WTC11 (cell line): ENCODE data around the gene CYP26A1. TPM values are rescaled to one million over a fixed set of nuclear protein-coding genes. Genes with fewer than 3 reads are reported as not detected.

Experiments
- ATAC-seq: fragments of 200-7000 bp; cut with Tn5 transposase; 2 replicates; pipeline ENCODE4 v1.10.0; 2021; ENCODE audit warnings: mild to moderate bottlenecking, moderate library complexity
- CTCF ChIA-PET: fragments of 300-600 bp; sonication (Branson Sonifier 250); formaldehyde crosslinking; loops from one replicate; lab custom pipeline; 2021; ENCODE audit warnings: antibody characterized with exemption; lab: Charles Lee
- POLR2A ChIA-PET: fragments of 350-600 bp; sonication (Branson Sonifier 250); formaldehyde crosslinking; loops from one replicate; lab custom pipeline; 2021; ENCODE audit warnings: antibody characterized with exemption; lab: Charles Lee
- DNase-seq: peaks from one replicate; pipeline ENCODE4 v3.0.0; 2021; ENCODE audit warnings: low spot score
- H3K27ac Mint-ChIP-seq: 2 replicates; pipeline ENCODE4 v1.8.0; 2021; ENCODE audit warnings: mixed read lengths
- H3K27me3 Mint-ChIP-seq: 2 replicates; pipeline ENCODE4 v1.8.0; 2021; ENCODE audit warnings: low read depth, mild to moderate bottlenecking, moderate library complexity, mixed read lengths
- H3K36me3 Mint-ChIP-seq: 2 replicates; pipeline ENCODE4 v1.8.0; 2021; ENCODE audit warnings: mixed read lengths
- H3K4me1 Mint-ChIP-seq: 2 replicates; pipeline ENCODE4 v1.8.0; 2022; ENCODE audit warnings: mixed read lengths
- H3K4me3 Mint-ChIP-seq: 2 replicates; pipeline ENCODE4 v1.8.0; 2021; ENCODE audit warnings: mild to moderate bottlenecking, moderate library complexity, mixed read lengths
- H3K9me3 Mint-ChIP-seq: 2 replicates; pipeline ENCODE4 v1.8.0; 2021; ENCODE audit warnings: mixed read lengths
- CBFB ChIP-seq: sonication (generic); formaldehyde crosslinking; IDR thresholded peaks from 2 replicates; pipeline ENCODE4 v1.8.1; 2022; ENCODE audit warnings: mild to moderate bottlenecking, low read depth, missing genetic modification reagents
- ELF4 ChIP-seq: sonication (generic); formaldehyde crosslinking; IDR thresholded peaks from 2 replicates; pipeline ENCODE4 v1.8.1; 2022; ENCODE audit warnings: low read depth, mild to moderate bottlenecking, moderate library complexity, missing genetic modification reagents
- EMX1 ChIP-seq: fragments of 250-450 bp; sonication (Bioruptor Pico); IDR thresholded peaks from 2 replicates; pipeline ENCODE4 v1.8.0; 2021; ENCODE audit warnings: mild to moderate bottlenecking
- FOXP1 ChIP-seq: sonication (generic); formaldehyde crosslinking; IDR thresholded peaks from 2 replicates; pipeline ENCODE4 v1.8.0; 2022; ENCODE audit warnings: missing genetic modification reagents, mild to moderate bottlenecking, moderate library complexity, borderline replicate concordance
- IRF2 ChIP-seq: sonication (generic); formaldehyde crosslinking; IDR thresholded peaks from 2 replicates; pipeline ENCODE4 v1.8.0; 2022; ENCODE audit warnings: low read depth, missing genetic modification reagents, borderline replicate concordance
- JUN ChIP-seq: sonication (generic); formaldehyde crosslinking; IDR thresholded peaks from 2 replicates; pipeline ENCODE4 v1.8.0; 2023; ENCODE audit warnings: mild to moderate bottlenecking, missing genetic modification reagents
- NR3C1 ChIP-seq: sonication (generic); formaldehyde crosslinking; conservative IDR thresholded peaks from 2 replicates; pipeline ENCODE4 v1.8.1; 2023; ENCODE audit warnings: low read depth, mild to moderate bottlenecking, missing genetic modification reagents
- RELA ChIP-seq: sonication (generic); formaldehyde crosslinking; IDR thresholded peaks from 2 replicates; pipeline ENCODE4 v1.8.1; 2022; ENCODE audit warnings: missing genetic modification reagents, mild to moderate bottlenecking, borderline replicate concordance
- SOX15 ChIP-seq: fragments of 250-450 bp; sonication (Bioruptor Pico); IDR thresholded peaks from 2 replicates; pipeline ENCODE4 v1.9.0; 2021; ENCODE audit warnings: mild to moderate bottlenecking
- SP1 ChIP-seq: sonication (generic); formaldehyde crosslinking; conservative IDR thresholded peaks from 2 replicates; pipeline ENCODE4 v1.8.1; 2022; ENCODE audit warnings: missing genetic modification reagents
- TCF7 ChIP-seq: sonication (generic); formaldehyde crosslinking; IDR thresholded peaks from 2 replicates; pipeline ENCODE4 v1.8.0; 2022; ENCODE audit warnings: mild to moderate bottlenecking, low read depth, missing genetic modification reagents, moderate library complexity
- ZNF121 ChIP-seq: sonication (generic); formaldehyde crosslinking; IDR thresholded peaks from 2 replicates; pipeline ENCODE4 v1.8.0; 2023; ENCODE audit warnings: missing genetic modification reagents
- ZNF138 ChIP-seq: sonication (generic); formaldehyde crosslinking; conservative IDR thresholded peaks from 2 replicates; pipeline ENCODE4 v1.8.1; 2022; ENCODE audit warnings: mild to moderate bottlenecking, moderate library complexity, missing genetic modification reagents
- ZNF232 ChIP-seq: sonication (generic); formaldehyde crosslinking; IDR thresholded peaks from 2 replicates; pipeline ENCODE4 v1.8.0; 2022; ENCODE audit warnings: mild to moderate bottlenecking, missing genetic modification reagents
- ZNF416 ChIP-seq: fragments of 250-450 bp; sonication (Bioruptor Pico); IDR thresholded peaks from 2 replicates; pipeline ENCODE4 v1.9.0; 2021; ENCODE audit warnings: mild to moderate bottlenecking, inconsistent platforms
- ZNF423 ChIP-seq: fragments of 250-450 bp; sonication (Bioruptor Pico); IDR thresholded peaks from 2 replicates; pipeline ENCODE4 v2.1.2; 2022; ENCODE audit warnings: mild to moderate bottlenecking, moderate library complexity
- total RNA-seq: library from RNA; stranded (reverse); gene quantifications from 3 replicates; pipeline ENCODE4 v1.2.3, GENCODE V29; 2021
- TF ChIP-seq, protein P1 (sequence below): fragments of 250-450 bp; sonication (Bioruptor Pico); conservative IDR thresholded peaks from 2 replicates; pipeline ENCODE4 v1.9.0; 2021; ENCODE audit warnings: mild to moderate bottlenecking
- TF ChIP-seq, protein P2 (sequence below): fragments of 250-450 bp; sonication (Bioruptor Pico); IDR thresholded peaks from 2 replicates; pipeline ENCODE4 v1.9.0; 2021; ENCODE audit warnings: moderate library complexity, mild to moderate bottlenecking, inconsistent platforms, borderline replicate concordance
- TF ChIP-seq, protein P3 (sequence below): sonication (generic); formaldehyde crosslinking; IDR thresholded peaks from 2 replicates; pipeline ENCODE4 v1.8.1; 2023; ENCODE audit warnings: mild to moderate bottlenecking, missing genetic modification reagents
- TF ChIP-seq, protein P4 (sequence below): fragments of 250-450 bp; sonication (Bioruptor Pico); IDR thresholded peaks from 2 replicates; pipeline ENCODE4 v1.9.0; 2021; ENCODE audit warnings: mild to moderate bottlenecking
- TF ChIP-seq, protein P5 (sequence below): sonication (generic); formaldehyde crosslinking; IDR thresholded peaks from 2 replicates; pipeline ENCODE4 v1.8.0; 2022; ENCODE audit warnings: missing genetic modification reagents

CYP26A1 gene
- total RNA-seq, 1 experiment from 2014 or later: 3.4 TPM

DNA sequence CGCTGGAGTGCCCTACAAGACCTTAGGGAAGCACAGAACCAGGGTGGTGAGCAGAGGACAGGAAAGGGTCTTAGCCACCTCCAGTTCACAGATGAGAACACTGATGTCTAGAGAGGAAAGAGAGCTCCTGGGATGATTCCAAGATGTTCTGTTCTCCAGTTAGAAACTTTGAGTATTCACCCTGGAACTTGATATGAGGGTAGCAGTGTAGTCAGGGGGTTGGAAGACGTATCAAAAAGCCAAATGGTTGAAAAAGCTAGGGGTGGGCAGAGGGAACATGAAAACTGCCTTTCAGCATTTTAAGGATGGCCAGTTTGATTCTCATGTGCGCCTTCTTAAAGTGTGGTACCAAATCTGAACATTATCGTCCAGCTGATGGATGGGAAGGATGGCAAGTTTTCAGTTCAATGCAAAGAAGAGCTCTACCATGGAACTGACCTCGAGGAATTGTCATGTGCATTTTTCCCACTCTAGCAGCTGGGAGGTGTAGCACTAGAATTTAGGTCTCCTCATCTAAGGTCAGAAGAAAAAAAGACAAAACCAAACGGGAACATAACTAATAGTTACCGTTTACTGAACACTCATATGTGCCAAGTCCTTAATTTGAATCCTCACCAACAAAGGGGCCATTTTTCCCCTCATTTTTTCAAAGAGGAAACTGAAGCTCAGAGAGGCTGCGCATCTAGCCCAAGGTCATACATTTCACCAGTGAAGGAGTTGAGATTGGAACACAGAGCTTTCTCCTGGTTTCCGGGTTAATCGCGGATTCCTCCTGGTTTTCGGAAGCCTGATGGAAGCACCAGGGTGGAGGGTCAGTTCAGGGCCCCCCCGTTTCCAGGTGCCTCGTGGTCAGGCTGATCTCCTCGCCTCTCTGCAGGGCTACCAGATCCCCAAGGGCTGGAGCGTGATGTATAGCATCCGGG lies 6.0 kb upstream of the CYP26A1 start:
- Mint-ChIP-seq H3K4me1 (peaks cover 53% of the 10 kb centered on the region), H3K4me3 (peak overlapping the region; percentile 69), H3K27me3 (peaks cover 99% of the 10 kb centered on the region), H3K36me3 (peaks cover 3% of the 10 kb centered on the region; the same call in 1 of the 2 replicates), H3K27ac (no peak overlapping the region), H3K9me3 (no peaks in the 10 kb centered on the region)
- POLR2A ChIA-PET: interaction anchor here (0.6 kb wide), 1 partner anchor 31 kb away, joined by 3 read pairs; no protein-coding TSS in a partner anchor
- ATAC-seq (no peak), DNase-seq (no peak)
- CTCF ChIA-PET: interaction anchor here (0.7 to 9.8 kb wide), 5 partner anchors 7 to 290 kb away, joined by 3 to 106 read pairs (median 5); partner anchors contain the start of gene CYP26A1
- TF ChIP-seq IRF2 (no peak), EMX1 (CRISPR knock-in tag) (no peak), FOXP1 (CRISPR knock-in tag) (no peak), SOX15 (no peak), JUN (no peak), CBFB (CRISPR knock-in tag) (no peak), ZNF416 (CRISPR knock-in tag) (no peak), NR3C1 (no peak), ELF4 (CRISPR knock-in tag) (no peak), ZNF121 (CRISPR knock-in tag) (no peak), RELA (CRISPR knock-in tag) (no peak), ZNF138 (CRISPR knock-in tag) (no peak)
- TF ChIP-seq, protein P1, sequence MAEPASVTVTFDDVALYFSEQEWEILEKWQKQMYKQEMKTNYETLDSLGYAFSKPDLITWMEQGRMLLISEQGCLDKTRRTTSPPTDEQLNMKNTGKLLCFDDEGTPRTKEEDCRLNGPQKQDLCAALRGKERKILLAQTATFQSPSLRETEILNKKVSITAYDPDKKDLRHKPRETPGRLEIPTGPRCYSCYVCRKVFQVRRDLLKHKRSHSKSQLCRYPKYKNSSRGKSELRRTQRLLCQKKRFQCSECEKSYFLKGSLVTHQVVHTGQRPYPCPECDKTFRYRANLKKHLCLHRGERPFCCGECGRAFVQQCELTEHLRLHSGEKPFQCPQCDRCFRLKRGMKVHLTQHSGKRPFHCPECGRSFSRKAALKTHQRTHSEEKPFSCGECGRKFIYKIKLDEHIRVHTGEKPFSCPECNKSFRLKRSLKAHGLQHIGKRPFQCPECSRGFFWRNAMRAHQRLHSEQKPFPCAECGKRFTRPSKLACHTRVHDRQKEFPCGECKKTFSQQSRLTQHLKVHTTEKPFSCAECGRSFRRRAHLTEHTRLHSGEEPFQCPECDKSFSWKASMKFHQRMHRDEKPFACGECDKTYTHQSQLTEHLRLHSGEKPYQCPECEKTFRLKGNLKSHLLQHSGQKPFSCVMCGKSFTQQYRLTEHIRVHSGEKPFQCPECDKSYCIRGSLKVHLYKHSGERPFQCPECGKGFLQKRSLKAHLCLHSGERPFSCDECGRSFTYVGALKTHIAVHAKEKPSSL (CRISPR knock-in tag): no peak
- TF ChIP-seq, protein P2, sequence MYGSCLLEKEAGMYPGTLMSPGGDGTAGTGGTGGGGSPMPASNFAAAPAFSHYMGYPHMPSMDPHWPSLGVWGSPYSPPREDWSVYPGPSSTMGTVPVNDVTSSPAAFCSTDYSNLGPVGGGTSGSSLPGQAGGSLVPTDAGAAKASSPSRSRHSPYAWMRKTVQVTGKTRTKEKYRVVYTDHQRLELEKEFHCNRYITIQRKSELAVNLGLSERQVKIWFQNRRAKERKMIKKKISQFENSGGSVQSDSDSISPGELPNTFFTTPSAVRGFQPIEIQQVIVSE (CRISPR knock-in tag): no peak

DNA sequence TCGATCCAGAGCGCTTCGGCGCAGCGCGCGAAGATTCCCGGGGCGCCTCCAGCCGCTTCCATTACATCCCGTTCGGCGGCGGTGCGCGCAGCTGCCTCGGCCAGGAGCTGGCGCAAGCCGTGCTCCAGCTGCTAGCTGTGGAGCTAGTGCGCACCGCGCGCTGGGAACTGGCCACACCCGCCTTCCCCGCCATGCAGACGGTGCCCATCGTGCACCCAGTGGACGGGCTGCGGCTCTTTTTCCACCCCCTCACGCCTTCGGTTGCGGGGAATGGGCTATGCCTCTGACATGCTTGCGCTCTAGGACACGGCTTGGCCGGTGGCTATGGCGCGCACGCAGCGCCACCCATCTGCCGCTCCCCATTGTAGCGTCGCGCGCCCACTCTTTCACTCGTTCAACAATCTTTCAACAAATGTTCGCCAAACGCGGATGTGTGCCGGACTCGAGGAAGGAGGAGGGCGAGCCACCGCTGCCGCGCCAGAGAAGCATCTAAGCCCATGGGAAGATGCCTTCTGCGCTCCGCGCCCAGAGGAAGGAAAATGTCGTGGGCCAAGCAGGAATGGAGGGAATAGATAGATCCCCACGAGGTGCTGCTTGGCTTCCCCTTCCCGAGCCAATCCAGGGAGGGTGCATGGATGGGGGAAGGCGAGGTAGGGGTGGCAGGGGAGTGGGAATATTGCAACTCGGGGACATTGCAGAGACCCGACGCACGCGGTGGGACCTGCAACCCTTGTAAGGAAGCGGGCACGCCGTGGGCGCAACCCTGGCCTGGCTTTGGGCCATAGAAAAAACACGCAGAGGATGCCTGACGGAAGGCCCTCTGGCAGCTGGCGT lies 5.1 kb upstream of the CYP26A1 start:
- peak; percentile 20 for ATAC-seq
- Mint-ChIP-seq H3K36me3 (peaks cover 3% of the 10 kb centered on the region; the same call in 1 of the 2 replicates), H3K27ac (no peak overlapping the region), H3K4me3 (peak overlapping the region; percentile 69), H3K4me1 (peaks cover 50% of the 10 kb centered on the region), H3K27me3 (peaks cover 99% of the 10 kb centered on the region), H3K9me3 (no peaks in the 10 kb centered on the region)
- ChIA-PET CTCF (interaction anchor here (0.7 to 9.8 kb wide), 5 partner anchors 6 to 284 kb away, joined by 3 to 106 read pairs (median 6); partner anchors contain the start of gene CYP26A1), POLR2A (no interaction called here)
- peak; percentile 74 for DNase-seq
- TF ChIP-seq TCF7: no peak
- TF ChIP-seq SP1 (CRISPR knock-in tag): no peak
- peak; percentile 72; the same call in 1 of the 2 replicates for TF ChIP-seq RELA (CRISPR knock-in tag)
- TF ChIP-seq, protein P3, sequence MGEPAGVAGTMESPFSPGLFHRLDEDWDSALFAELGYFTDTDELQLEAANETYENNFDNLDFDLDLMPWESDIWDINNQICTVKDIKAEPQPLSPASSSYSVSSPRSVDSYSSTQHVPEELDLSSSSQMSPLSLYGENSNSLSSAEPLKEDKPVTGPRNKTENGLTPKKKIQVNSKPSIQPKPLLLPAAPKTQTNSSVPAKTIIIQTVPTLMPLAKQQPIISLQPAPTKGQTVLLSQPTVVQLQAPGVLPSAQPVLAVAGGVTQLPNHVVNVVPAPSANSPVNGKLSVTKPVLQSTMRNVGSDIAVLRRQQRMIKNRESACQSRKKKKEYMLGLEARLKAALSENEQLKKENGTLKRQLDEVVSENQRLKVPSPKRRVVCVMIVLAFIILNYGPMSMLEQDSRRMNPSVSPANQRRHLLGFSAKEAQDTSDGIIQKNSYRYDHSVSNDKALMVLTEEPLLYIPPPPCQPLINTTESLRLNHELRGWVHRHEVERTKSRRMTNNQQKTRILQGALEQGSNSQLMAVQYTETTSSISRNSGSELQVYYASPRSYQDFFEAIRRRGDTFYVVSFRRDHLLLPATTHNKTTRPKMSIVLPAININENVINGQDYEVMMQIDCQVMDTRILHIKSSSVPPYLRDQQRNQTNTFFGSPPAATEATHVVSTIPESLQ: no peak
- TF ChIP-seq, protein P4, sequence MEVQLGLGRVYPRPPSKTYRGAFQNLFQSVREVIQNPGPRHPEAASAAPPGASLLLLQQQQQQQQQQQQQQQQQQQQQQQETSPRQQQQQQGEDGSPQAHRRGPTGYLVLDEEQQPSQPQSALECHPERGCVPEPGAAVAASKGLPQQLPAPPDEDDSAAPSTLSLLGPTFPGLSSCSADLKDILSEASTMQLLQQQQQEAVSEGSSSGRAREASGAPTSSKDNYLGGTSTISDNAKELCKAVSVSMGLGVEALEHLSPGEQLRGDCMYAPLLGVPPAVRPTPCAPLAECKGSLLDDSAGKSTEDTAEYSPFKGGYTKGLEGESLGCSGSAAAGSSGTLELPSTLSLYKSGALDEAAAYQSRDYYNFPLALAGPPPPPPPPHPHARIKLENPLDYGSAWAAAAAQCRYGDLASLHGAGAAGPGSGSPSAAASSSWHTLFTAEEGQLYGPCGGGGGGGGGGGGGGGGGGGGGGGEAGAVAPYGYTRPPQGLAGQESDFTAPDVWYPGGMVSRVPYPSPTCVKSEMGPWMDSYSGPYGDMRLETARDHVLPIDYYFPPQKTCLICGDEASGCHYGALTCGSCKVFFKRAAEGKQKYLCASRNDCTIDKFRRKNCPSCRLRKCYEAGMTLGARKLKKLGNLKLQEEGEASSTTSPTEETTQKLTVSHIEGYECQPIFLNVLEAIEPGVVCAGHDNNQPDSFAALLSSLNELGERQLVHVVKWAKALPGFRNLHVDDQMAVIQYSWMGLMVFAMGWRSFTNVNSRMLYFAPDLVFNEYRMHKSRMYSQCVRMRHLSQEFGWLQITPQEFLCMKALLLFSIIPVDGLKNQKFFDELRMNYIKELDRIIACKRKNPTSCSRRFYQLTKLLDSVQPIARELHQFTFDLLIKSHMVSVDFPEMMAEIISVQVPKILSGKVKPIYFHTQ (CRISPR knock-in tag): no peak
- 0 out of 2 replicates have a peak, but pooled peaks have one; percentile 25 for TF ChIP-seq ZNF232 (CRISPR knock-in tag)
- no peak for TF ChIP-seq ZNF423 (CRISPR knock-in tag)
- TF ChIP-seq, protein P5, sequence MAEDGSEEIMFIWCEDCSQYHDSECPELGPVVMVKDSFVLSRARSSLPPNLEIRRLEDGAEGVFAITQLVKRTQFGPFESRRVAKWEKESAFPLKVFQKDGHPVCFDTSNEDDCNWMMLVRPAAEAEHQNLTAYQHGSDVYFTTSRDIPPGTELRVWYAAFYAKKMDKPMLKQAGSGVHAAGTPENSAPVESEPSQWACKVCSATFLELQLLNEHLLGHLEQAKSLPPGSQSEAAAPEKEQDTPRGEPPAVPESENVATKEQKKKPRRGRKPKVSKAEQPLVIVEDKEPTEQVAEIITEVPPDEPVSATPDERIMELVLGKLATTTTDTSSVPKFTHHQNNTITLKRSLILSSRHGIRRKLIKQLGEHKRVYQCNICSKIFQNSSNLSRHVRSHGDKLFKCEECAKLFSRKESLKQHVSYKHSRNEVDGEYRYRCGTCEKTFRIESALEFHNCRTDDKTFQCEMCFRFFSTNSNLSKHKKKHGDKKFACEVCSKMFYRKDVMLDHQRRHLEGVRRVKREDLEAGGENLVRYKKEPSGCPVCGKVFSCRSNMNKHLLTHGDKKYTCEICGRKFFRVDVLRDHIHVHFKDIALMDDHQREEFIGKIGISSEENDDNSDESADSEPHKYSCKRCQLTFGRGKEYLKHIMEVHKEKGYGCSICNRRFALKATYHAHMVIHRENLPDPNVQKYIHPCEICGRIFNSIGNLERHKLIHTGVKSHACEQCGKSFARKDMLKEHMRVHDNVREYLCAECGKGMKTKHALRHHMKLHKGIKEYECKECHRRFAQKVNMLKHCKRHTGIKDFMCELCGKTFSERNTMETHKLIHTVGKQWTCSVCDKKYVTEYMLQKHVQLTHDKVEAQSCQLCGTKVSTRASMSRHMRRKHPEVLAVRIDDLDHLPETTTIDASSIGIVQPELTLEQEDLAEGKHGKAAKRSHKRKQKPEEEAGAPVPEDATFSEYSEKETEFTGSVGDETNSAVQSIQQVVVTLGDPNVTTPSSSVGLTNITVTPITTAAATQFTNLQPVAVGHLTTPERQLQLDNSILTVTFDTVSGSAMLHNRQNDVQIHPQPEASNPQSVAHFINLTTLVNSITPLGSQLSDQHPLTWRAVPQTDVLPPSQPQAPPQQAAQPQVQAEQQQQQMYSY (CRISPR knock-in tag): no peak
